Loucy (cell line): ENCODE data around the gene CXCR5.

Experiments
- CTCF ChIP-seq: fragments of 200-600 bp; sonication (generic); conservative IDR thresholded peaks from 2 replicates; pipeline ENCODE4 v1.5.1; 2014; ENCODE audit warnings: mild to moderate bottlenecking, antibody characterized with exemption, low read length
- EZH2phosphoT487 ChIP-seq: fragments of 200-600 bp; IDR thresholded peaks from 2 replicates; pipeline ENCODE4 v1.6.1; 2018; ENCODE audit warnings: antibody characterized with exemption, mild to moderate bottlenecking, moderate library complexity, borderline replicate concordance

GRCh38 chr11:118918128-118918685 is 34.5 kb downstream of the CXCR5 start:
- no peak for TF ChIP-seq CTCF
- TF ChIP-seq EZH2phosphoT487: no peak
